ENCODE results near the gene SLC2A6.

The SLC2A6 gene

GRCh38 chr9:133520121-133520835, 41.4 kb upstream of the SLC2A6 start:
- Histone ChIP-seq H3K27me3 (ENCODE audit: insufficient read depth, low read depth, severe bottlenecking) (no peaks in the 10 kb centered on the region), H3K27ac (no peak overlapping the region), H3K4me3 (ENCODE audit: low read depth, low read length) (no peak overlapping the region), H3K36me3 (no peaks in the 10 kb centered on the region), H3K9me3 (ENCODE audit: severe bottlenecking) (no peaks in the 10 kb centered on the region)
- TF ChIP-seq CTCF (IDR thresholded peaks at IDR 0.05; ENCODE audit: low read depth, low read length) = no peak
- no peak for DNase-seq

- Histone ChIP-seq H3K9me3 (ENCODE audit: severe bottlenecking) (no peaks in the 10 kb centered on the region), H3K4me3 (ENCODE audit: low read depth, low read length) (no peak overlapping the region), H3K27me3 (ENCODE audit: insufficient read depth, low read depth, severe bottlenecking) (no peaks in the 10 kb centered on the region), H3K36me3 (no peaks in the 10 kb centered on the region), H3K27ac (no peak overlapping the region)
- no peak for DNase-seq
- no peak for TF ChIP-seq CTCF (IDR thresholded peaks at IDR 0.05; ENCODE audit: low read depth, low read length)
Observed at GRCh38 chr9:133519693-133520092, 40.8 kb upstream of the SLC2A6 start.

GRCh38 chr9:133518706-133519449, 40.0 kb upstream of the SLC2A6 start:
- H3K27ac ChIP-seq = no peak overlapping the region
- no peaks in the 10 kb centered on the region for H3K27me3 ChIP-seq (ENCODE audit: insufficient read depth, low read depth, severe bottlenecking)
- TF ChIP-seq CTCF (IDR thresholded peaks at IDR 0.05; ENCODE audit: low read depth, low read length) = no peak
- H3K9me3 ChIP-seq (ENCODE audit: severe bottlenecking) = no peaks in the 10 kb centered on the region
- no peak for DNase-seq
- H3K36me3 ChIP-seq = no peaks in the 10 kb centered on the region
- H3K4me3 ChIP-seq (ENCODE audit: low read depth, low read length) = no peak overlapping the region

- Histone ChIP-seq H3K9me3 (ENCODE audit: severe bottlenecking) (no peaks in the 10 kb centered on the region), H3K36me3 (no peaks in the 10 kb centered on the region), H3K27ac (no peak overlapping the region), H3K27me3 (ENCODE audit: insufficient read depth, low read depth, severe bottlenecking) (no peaks in the 10 kb centered on the region), H3K4me3 (ENCODE audit: low read depth, low read length) (no peak overlapping the region)
- TF ChIP-seq CTCF (IDR thresholded peaks at IDR 0.05; ENCODE audit: low read depth, low read length) = no peak
- DNase-seq = no peak
Observed at GRCh38 chr9:133518200-133518599, 39.3 kb upstream of the SLC2A6 start.

- Histone ChIP-seq H3K4me3 (ENCODE audit: low read depth, low read length) (no peak overlapping the region), H3K27me3 (ENCODE audit: insufficient read depth, low read depth, severe bottlenecking) (no peaks in the 10 kb centered on the region), H3K27ac (no peak overlapping the region), H3K9me3 (ENCODE audit: severe bottlenecking) (no peaks in the 10 kb centered on the region), H3K36me3 (no peaks in the 10 kb centered on the region)
- no peak for DNase-seq
- TF ChIP-seq CTCF (IDR thresholded peaks at IDR 0.05; ENCODE audit: low read depth, low read length) = no peak
Observed at GRCh38 chr9:133517711-133518110, 38.8 kb upstream of the SLC2A6 start.

Data from WERI-Rb-1 (cell line).